Activated naive CD4-positive, alpha-beta T cell treated with anti-CD3 and anti-CD28 coated beads, Interleukin-2, amount 10 ng/mL, durations not matched to agents 7 days and 5 days (primary cell): Measurements from ENCODE around the gene SV2C.

Experiments
- CTCF ChIA-PET: fragments of 350-600 bp; sonication (Branson Sonifier 250); formaldehyde crosslinking; loops from one replicate; lab custom pipeline; 2021; ENCODE audit warnings: antibody characterized with exemption; lab: Charles Lee
- DNase-seq: peaks from one replicate; pipeline ENCODE4 v3.0.0-alpha.2; 2020
- H3K27ac Mint-ChIP-seq: one replicate; pipeline ENCODE4 v1.8.0; 2021; ENCODE audit warnings: mild to moderate bottlenecking, moderate library complexity, mixed read lengths
- H3K27me3 Mint-ChIP-seq: one replicate; pipeline ENCODE4 v1.8.0; 2021; ENCODE audit warnings: mild to moderate bottlenecking, mixed read lengths
- H3K36me3 Mint-ChIP-seq: one replicate; pipeline ENCODE4 v1.8.0; 2021; ENCODE audit warnings: mixed read lengths
- H3K4me1 Mint-ChIP-seq: one replicate; pipeline ENCODE4 v1.8.0; 2021; ENCODE audit warnings: mixed read lengths
- H3K4me3 Mint-ChIP-seq: one replicate; pipeline ENCODE4 v1.8.0; 2021; ENCODE audit warnings: mild to moderate bottlenecking, moderate library complexity, mixed read lengths
- H3K9me3 Mint-ChIP-seq: one replicate; pipeline ENCODE4 v1.8.0; 2021; ENCODE audit warnings: mixed read lengths

SV2C gene

DNA sequence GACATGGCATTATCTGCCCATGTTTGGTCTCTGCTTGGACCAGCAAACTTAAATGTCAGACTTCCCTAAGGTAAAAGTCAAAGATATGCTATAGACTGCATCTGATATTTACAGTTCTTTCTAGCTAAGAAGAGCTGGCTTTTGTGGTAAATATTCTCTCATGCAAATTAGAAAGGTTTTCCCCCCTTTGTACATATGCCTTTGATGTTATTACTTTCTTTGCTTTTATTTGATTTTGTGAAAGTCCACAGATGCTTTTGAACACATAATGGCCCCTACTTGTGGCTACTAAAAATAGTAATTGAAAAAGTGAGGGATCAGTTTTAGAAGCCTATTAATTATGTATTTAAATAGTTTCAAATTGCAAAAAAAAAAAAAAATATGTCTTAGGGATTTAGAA, 104.2 kb downstream of the SV2C start:
- no peaks in the 10 kb centered on the region for H3K4me1 Mint-ChIP-seq
- peaks cover 3% of the 10 kb centered on the region for H3K27me3 Mint-ChIP-seq
- CTCF ChIA-PET, result no interaction called here
- no peak overlapping the region for H3K27ac Mint-ChIP-seq
- DNase-seq, result no peak
- H3K9me3 Mint-ChIP-seq, result peaks cover 4% of the 10 kb centered on the region
- no peak overlapping the region for H3K4me3 Mint-ChIP-seq
- H3K36me3 Mint-ChIP-seq, result no peaks in the 10 kb centered on the region

DNA sequence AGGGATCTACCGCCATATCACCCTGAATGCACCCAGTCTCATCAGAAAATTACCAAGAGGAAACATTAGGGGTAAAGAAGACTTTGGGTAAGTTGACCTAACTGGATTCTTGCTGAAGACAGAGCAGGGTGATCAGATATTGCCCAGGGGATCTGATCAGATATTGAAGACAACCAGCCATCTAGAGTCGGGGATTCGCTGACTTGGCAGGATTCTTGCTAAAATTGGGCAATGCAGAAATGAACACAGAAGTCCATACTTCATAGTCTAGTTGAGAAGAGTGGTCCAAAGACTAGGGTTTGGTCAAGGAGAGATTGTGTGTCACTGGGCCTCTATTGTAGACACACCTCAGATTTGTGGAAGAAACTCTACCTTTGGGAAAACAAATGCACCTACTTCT, 107.2 kb downstream of the SV2C start:
- CTCF ChIA-PET, result no interaction called here

GRCh38 chr5:76192837-76193236, 109.7 kb downstream of the SV2C start:
- H3K9me3 Mint-ChIP-seq, result no peaks in the 10 kb centered on the region
- no peak overlapping the region for H3K4me3 Mint-ChIP-seq
- no peaks in the 10 kb centered on the region for H3K4me1 Mint-ChIP-seq
- H3K36me3 Mint-ChIP-seq, result no peaks in the 10 kb centered on the region
- H3K27ac Mint-ChIP-seq, result no peak overlapping the region
- CTCF ChIA-PET, result interaction anchor here (1.1 kb wide), 1 partner anchor 18 kb away, joined by 4 read pairs; no protein-coding TSS in a partner anchor
- peaks cover 21% of the 10 kb centered on the region for H3K27me3 Mint-ChIP-seq
- no peak for DNase-seq

More for the DNA sequence above, 107.2 kb downstream of the SV2C start:
- H3K4me3 Mint-ChIP-seq, result no peak overlapping the region
- no peaks in the 10 kb centered on the region for H3K4me1 Mint-ChIP-seq
- peaks cover 13% of the 10 kb centered on the region for H3K27me3 Mint-ChIP-seq
- H3K36me3 Mint-ChIP-seq, result no peaks in the 10 kb centered on the region
- H3K9me3 Mint-ChIP-seq, result peaks cover 1% of the 10 kb centered on the region
- no peak overlapping the region for H3K27ac Mint-ChIP-seq
- DNase-seq, result no peak

GRCh38 chr5:76193635-76194034, 110.5 kb downstream of the SV2C start:
- CTCF ChIA-PET, result interaction anchor here (1.1 kb wide), 1 partner anchor 19 kb away, joined by 4 read pairs; no protein-coding TSS in a partner anchor
- peaks cover 27% of the 10 kb centered on the region for H3K27me3 Mint-ChIP-seq
- no peak for DNase-seq
- H3K36me3 Mint-ChIP-seq, result no peaks in the 10 kb centered on the region
- H3K27ac Mint-ChIP-seq, result no peak overlapping the region
- no peak overlapping the region for H3K4me3 Mint-ChIP-seq
- H3K9me3 Mint-ChIP-seq, result no peaks in the 10 kb centered on the region
- H3K4me1 Mint-ChIP-seq, result no peaks in the 10 kb centered on the region

DNA sequence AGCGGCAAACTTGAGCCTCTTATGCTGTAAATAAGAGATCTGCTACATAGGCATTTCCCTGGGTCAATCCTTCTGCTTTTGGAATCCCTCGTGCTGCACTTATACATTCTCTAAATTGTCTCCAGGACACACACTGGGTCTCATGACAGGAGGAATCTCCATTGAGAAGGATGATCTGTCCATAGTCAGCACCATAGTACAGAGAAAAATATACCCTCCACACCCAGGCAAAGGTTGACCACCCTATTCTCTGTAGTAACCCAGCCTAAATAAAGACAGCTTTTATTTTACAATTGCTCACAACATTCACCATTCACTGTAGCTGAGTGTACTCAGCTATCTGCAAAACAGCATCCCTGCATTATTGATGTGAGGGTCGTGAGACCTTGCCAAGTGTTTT, 111.2 kb downstream of the SV2C start:
- Mint-ChIP-seq H3K4me1 (peaks cover 3% of the 10 kb centered on the region), H3K36me3 (no peaks in the 10 kb centered on the region), H3K27ac (no peak overlapping the region), H3K9me3 (no peaks in the 10 kb centered on the region), H3K27me3 (peaks cover 27% of the 10 kb centered on the region), H3K4me3 (no peak overlapping the region)
- CTCF ChIA-PET, result no interaction called here
- DNase-seq, result no peak

- Mint-ChIP-seq H3K4me3 (no peak overlapping the region), H3K4me1 (peaks cover 5% of the 10 kb centered on the region), H3K27me3 (peaks cover 31% of the 10 kb centered on the region), H3K36me3 (no peaks in the 10 kb centered on the region), H3K27ac (no peak overlapping the region), H3K9me3 (no peaks in the 10 kb centered on the region)
- CTCF ChIA-PET, result no interaction called here
- no peak for DNase-seq
These were observed 113.3 kb downstream of the SV2C start for GRCh38 chr5:76196457-76196856.

GRCh38 chr5:76196886-76197489, 113.8 kb downstream of the SV2C start:
- H3K9me3 Mint-ChIP-seq, result no peaks in the 10 kb centered on the region
- DNase-seq, result no peak
- H3K27ac Mint-ChIP-seq, result no peak overlapping the region
- H3K4me1 Mint-ChIP-seq, result peaks cover 5% of the 10 kb centered on the region
- H3K27me3 Mint-ChIP-seq, result peaks cover 31% of the 10 kb centered on the region
- CTCF ChIA-PET, result no interaction called here
- no peaks in the 10 kb centered on the region for H3K36me3 Mint-ChIP-seq
- H3K4me3 Mint-ChIP-seq, result no peak overlapping the region

DNA sequence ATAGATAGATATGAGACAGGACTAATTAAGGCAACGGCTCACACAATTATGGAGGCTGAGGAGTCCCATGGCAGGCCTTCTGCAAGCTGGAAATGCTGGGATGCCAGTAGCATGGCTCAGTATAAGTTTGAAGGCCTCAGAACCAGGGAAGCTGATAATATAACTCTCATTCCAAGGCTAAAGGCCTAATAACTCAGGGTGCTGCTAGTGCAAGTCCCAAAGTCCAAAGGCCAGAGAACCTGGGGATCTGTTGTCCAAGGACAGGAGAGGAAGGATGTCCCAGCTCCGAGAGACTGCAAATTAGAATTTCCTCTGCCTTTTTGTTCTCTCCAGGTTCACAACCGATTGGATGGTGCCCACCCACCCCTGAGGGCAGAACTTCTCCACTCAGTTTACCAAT, 114.5 kb downstream of the SV2C start:
- no peak overlapping the region for H3K4me3 Mint-ChIP-seq
- no peaks in the 10 kb centered on the region for H3K9me3 Mint-ChIP-seq
- peaks cover 5% of the 10 kb centered on the region for H3K4me1 Mint-ChIP-seq
- H3K27ac Mint-ChIP-seq, result no peak overlapping the region
- no peaks in the 10 kb centered on the region for H3K36me3 Mint-ChIP-seq
- CTCF ChIA-PET, result interaction anchor here (1.0 kb wide), 1 partner anchor 23 kb away, joined by 3 read pairs; no protein-coding TSS in a partner anchor
- H3K27me3 Mint-ChIP-seq, result peaks cover 28% of the 10 kb centered on the region
- DNase-seq, result no peak

DNA sequence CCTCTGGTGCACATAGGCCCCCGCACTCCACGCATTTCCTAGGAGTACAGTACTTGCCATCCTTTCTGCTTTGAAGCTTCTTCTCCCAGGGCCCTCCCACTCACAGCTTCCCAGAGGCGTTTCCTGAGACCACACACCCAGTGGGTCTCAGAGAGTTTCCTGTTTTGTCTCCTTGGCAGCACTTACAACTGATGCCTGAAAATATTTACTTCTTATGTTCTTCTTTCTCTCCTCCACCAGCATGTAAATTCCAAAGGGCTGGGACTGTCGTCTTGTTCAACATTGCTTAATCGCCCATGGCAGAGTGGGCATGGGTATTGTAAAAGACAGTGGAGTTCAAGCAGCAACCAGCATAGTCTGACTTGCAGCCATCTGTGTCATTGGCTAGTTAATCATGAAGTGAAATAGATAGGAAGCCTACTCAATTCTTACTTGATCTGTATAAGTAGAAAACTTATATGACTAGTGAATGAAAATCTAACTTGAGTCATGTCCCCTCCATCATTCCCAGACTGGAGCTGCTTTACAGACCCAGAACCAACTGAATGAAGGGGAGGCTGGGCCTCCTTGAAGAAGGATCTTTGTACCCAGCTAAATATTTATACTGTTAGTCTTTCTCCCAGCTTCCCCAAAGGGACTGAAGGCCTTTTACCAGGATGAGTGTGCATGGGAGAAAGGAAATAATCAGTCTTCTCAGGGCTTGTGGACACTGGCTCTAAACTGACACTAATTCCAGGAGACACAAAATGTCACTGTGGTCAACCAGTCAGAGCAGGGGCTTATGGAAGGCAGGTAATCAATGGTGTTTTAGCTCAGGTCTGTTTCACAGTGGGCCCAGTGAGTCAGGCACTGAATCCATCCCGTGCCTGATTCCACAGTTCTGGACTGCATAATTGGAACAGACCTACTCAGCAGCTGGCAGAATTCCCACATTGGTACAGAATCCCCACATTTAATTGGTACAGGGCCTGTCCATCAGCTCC, 116.4 kb downstream of the SV2C start:
- Mint-ChIP-seq H3K4me1 (peaks cover 5% of the 10 kb centered on the region), H3K27ac (no peak overlapping the region)
- CTCF ChIA-PET, result interaction anchor here (0.6 to 1.4 kb wide), 3 partner anchors 9 to 205 kb away, joined by 3 to 4 read pairs (median 3); no protein-coding TSS in a partner anchor

GRCh38 chr5:76202182-76202581, 119.0 kb downstream of the SV2C start:
- Mint-ChIP-seq H3K4me1 (peaks cover 5% of the 10 kb centered on the region), H3K27me3 (peaks cover 22% of the 10 kb centered on the region), H3K36me3 (no peaks in the 10 kb centered on the region), H3K4me3 (no peak overlapping the region), H3K9me3 (no peaks in the 10 kb centered on the region), H3K27ac (no peak overlapping the region)
- CTCF ChIA-PET, result no interaction called here
- no peak for DNase-seq

More for the DNA sequence above, 116.4 kb downstream of the SV2C start:
- no peak for DNase-seq
- H3K27me3 Mint-ChIP-seq, result peaks cover 22% of the 10 kb centered on the region
- no peaks in the 10 kb centered on the region for H3K36me3 Mint-ChIP-seq
- no peak overlapping the region for H3K4me3 Mint-ChIP-seq
- H3K9me3 Mint-ChIP-seq, result no peaks in the 10 kb centered on the region

- Mint-ChIP-seq H3K27ac (no peak overlapping the region), H3K27me3 (peaks cover 12% of the 10 kb centered on the region), H3K4me1 (peaks cover 4% of the 10 kb centered on the region), H3K4me3 (no peak overlapping the region), H3K36me3 (no peaks in the 10 kb centered on the region), H3K9me3 (no peaks in the 10 kb centered on the region)
- CTCF ChIA-PET, result no interaction called here
- no peak for DNase-seq
These were observed 121.0 kb downstream of the SV2C start for GRCh38 chr5:76204191-76204590.

- H3K27ac Mint-ChIP-seq, result no peak overlapping the region
- no peaks in the 10 kb centered on the region for H3K4me1 Mint-ChIP-seq
- CTCF ChIA-PET, result no interaction called here
- peaks cover 12% of the 10 kb centered on the region for H3K27me3 Mint-ChIP-seq
- no peaks in the 10 kb centered on the region for H3K36me3 Mint-ChIP-seq
- no peak overlapping the region for H3K4me3 Mint-ChIP-seq
- H3K9me3 Mint-ChIP-seq, result peaks cover 3% of the 10 kb centered on the region
- no peak for DNase-seq
These were observed 121.5 kb downstream of the SV2C start for GRCh38 chr5:76204713-76205112.

GRCh38 chr5:76207120-76207519, 123.9 kb downstream of the SV2C start:
- Mint-ChIP-seq H3K36me3 (no peaks in the 10 kb centered on the region), H3K27me3 (peaks cover 13% of the 10 kb centered on the region), H3K9me3 (peaks cover 9% of the 10 kb centered on the region), H3K4me1 (no peaks in the 10 kb centered on the region), H3K27ac (no peak overlapping the region), H3K4me3 (no peak overlapping the region)
- DNase-seq, result no peak
- CTCF ChIA-PET, result interaction anchor here (0.8 to 1.2 kb wide), 2 partner anchors 13 to 47 kb away, joined by 3 to 4 read pairs; no protein-coding TSS in a partner anchor

DNA sequence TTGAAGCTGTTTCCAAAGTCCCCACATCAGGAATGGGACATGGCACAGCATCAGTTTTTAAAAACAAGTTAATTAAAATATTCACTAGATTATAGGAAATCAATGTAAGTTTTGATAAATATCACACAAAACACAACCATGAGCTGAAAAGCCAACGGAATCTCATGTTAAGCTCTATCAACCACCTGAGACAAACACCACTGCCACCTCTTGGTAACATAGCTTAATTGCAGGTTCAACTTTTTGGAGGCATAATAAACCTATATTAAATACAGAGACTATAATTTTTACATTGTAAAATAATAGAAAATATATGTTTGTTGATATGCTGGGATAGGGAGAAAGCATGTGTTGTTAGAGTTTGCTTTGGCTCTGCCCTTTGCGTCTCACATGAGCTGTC, 126.1 kb downstream of the SV2C start:
- DNase-seq, result no peak
- H3K27ac Mint-ChIP-seq, result no peak overlapping the region
- peaks cover 9% of the 10 kb centered on the region for H3K9me3 Mint-ChIP-seq
- no peaks in the 10 kb centered on the region for H3K36me3 Mint-ChIP-seq
- H3K4me1 Mint-ChIP-seq, result no peaks in the 10 kb centered on the region
- H3K4me3 Mint-ChIP-seq, result no peak overlapping the region
- H3K27me3 Mint-ChIP-seq, result peaks cover 20% of the 10 kb centered on the region
- CTCF ChIA-PET, result interaction anchor here (0.6 to 1.0 kb wide), 4 partner anchors 10 to 159 kb away, joined by 3 to 7 read pairs (median 3); no protein-coding TSS in a partner anchor
